ENCODE data around the gene RNF114.

DNA sequence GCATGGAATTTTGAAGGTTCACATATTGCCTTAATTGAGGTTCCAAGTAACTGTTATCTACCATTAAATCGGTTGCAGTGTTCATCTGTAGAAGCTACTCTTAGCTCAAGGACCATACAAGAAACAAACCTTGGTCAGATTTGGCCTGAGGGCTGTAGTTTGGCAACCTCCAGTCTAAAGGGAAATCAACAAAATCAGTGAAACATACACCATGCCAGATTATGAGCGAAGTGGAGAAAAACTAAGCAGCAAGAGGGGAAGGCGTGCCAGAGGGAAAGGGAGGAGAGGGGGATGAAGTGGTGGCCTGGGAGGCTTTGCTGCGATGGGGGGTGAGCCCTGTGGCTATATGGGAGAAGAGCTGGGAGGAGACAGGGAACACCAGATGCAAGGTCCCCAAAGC lies 37.8 kb downstream of the RNF114 start:
- TF ChIP-seq, protein P1, sequence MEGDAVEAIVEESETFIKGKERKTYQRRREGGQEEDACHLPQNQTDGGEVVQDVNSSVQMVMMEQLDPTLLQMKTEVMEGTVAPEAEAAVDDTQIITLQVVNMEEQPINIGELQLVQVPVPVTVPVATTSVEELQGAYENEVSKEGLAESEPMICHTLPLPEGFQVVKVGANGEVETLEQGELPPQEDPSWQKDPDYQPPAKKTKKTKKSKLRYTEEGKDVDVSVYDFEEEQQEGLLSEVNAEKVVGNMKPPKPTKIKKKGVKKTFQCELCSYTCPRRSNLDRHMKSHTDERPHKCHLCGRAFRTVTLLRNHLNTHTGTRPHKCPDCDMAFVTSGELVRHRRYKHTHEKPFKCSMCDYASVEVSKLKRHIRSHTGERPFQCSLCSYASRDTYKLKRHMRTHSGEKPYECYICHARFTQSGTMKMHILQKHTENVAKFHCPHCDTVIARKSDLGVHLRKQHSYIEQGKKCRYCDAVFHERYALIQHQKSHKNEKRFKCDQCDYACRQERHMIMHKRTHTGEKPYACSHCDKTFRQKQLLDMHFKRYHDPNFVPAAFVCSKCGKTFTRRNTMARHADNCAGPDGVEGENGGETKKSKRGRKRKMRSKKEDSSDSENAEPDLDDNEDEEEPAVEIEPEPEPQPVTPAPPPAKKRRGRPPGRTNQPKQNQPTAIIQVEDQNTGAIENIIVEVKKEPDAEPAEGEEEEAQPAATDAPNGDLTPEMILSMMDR (IDR thresholded peaks at IDR 0.05) = no peak
- TF ChIP-seq POLR2A (IDR thresholded peaks at IDR 0.05) = no peak

Data from esophagus squamous epithelium (tissue), 4 donors.